KMS-11 (cell line): ENCODE measurements around the gene HTN3.
"Not testable (repeated sequence)": the region's sequence is repeated elsewhere in the genome, so short reads cannot be mapped to it uniquely, and the experiment has no call there.

Experiments used
- H2AFZ ChIP-seq: fragments of 200-600 bp; sonication (generic); 2 replicates; pipeline ENCODE4 v1.6.1; 2016; ENCODE audit warnings: antibody characterized with exemption, mixed run types, low read depth
- H3K27ac ChIP-seq: fragments of 200-600 bp; sonication (generic); 2 replicates; pipeline ENCODE4 v1.6.1; 2016; ENCODE audit warnings: mild to moderate bottlenecking, mixed run types
- H3K27me3 ChIP-seq: fragments of 200-600 bp; sonication (generic); 2 replicates; pipeline ENCODE4 v1.6.1; 2017; ENCODE audit warnings: mild to moderate bottlenecking, low read depth, mixed run types, moderate library complexity; ENCODE audit not compliant: insufficient read depth
- H3K36me3 ChIP-seq: fragments of 200-600 bp; sonication (generic); 2 replicates; pipeline ENCODE4 v1.6.1; 2017; ENCODE audit warnings: mild to moderate bottlenecking, mixed run types; ENCODE audit not compliant: insufficient read depth
- H3K4me1 ChIP-seq: fragments of 200-600 bp; sonication (generic); 2 replicates; pipeline ENCODE4 v1.6.1; 2016; ENCODE audit warnings: mild to moderate bottlenecking, low read depth, mixed run types; ENCODE audit not compliant: poor library complexity, severe bottlenecking
- H3K4me2 ChIP-seq: fragments of 200-600 bp; sonication (generic); 2 replicates; pipeline ENCODE4 v1.7.0; 2016; ENCODE audit warnings: mild to moderate bottlenecking, mixed run types
- H3K4me3 ChIP-seq: fragments of 200-600 bp; sonication (generic); IDR thresholded peaks from 2 replicates; pipeline ENCODE4 v1.6.1; 2017; ENCODE audit warnings: low read depth, low read length, mixed read lengths; ENCODE audit not compliant: insufficient read depth
- H3K79me2 ChIP-seq: fragments of 200-600 bp; sonication (generic); 2 replicates; pipeline ENCODE4 v1.6.1; 2016; ENCODE audit warnings: low read depth, mixed run types; ENCODE audit not compliant: insufficient read depth
- H3K9ac ChIP-seq: fragments of 200-600 bp; sonication (generic); 2 replicates; pipeline ENCODE4 v1.6.1; 2016; ENCODE audit warnings: mild to moderate bottlenecking, mixed run types
- H4K20me1 ChIP-seq: fragments of 200-600 bp; sonication (generic); 2 replicates; pipeline ENCODE4 v1.6.1; 2016; ENCODE audit warnings: mild to moderate bottlenecking, mixed run types; ENCODE audit not compliant: insufficient read depth
- TF ChIP-seq, protein P1 (sequence below): fragments of 200-600 bp; sonication (generic); conservative IDR thresholded peaks from 2 replicates; pipeline ENCODE4 v1.6.1; 2017; ENCODE audit warnings: low read depth, mild to moderate bottlenecking, antibody characterized with exemption, low read length, moderate library complexity, mixed read lengths

Gene HTN3

DNA sequence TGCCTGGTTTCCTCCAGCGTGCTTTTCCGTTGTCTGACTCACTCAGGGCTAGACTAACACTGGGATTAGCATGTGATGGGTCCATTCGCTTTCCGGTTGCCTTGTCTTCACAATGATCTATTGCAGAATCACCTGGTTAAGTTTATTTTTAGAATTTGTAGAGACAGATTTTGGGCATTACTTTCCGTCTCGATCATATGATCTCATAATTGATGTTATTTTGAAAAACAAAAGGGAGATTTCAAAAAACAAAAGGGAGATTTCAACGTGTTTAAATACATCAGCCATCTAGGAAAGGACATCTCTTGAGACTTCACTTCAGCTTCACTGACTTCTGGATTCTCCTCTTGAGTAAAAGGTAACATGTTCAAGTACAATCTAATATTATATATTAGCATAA, at the start of gene HTN3:
Gene HTN3 (plus strand): TSS at position 301 of the 400 bp plus-strand sequence. CDS start 2,282 bp downstream, outside the sequence.
- not testable (repeated sequence) for H3K4me3 ChIP-seq, H2AFZ ChIP-seq, H4K20me1 ChIP-seq, H3K36me3 ChIP-seq, H3K4me1 ChIP-seq, H3K27me3 ChIP-seq, H3K4me2 ChIP-seq, H3K9ac ChIP-seq, H3K79me2 ChIP-seq, H3K27ac ChIP-seq

DNA sequence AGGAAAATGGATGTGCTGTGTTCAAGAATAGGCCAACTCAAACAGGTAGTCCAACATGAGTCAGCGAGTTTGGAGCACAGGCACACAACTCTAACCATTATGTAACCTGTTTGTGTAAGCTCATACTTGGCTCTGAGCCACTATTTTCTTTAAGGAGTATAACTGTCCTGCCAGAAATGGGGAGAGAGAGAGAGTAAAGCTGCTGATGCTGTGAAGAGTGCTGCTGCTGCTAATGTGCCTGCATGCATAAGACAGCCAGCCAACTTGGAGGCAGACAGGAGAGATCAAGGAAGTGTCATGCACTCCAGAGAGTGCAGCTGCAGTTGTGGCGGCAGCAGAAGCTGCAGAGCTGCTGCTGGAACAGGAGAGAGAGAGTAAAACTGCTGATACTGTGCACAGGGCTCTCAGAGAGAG, 44.2 kb upstream of the HTN3 start:
- no peaks in the 10 kb centered on the region for H3K36me3 ChIP-seq
- no peak overlapping the region for H3K4me3 ChIP-seq
- peak overlapping the region; percentile 15; the same call in 1 of the 2 replicates for H3K9ac ChIP-seq
- peak overlapping the region; percentile 70 for H2AFZ ChIP-seq
- no peaks in the 10 kb centered on the region for H3K27me3 ChIP-seq
- H3K79me2 ChIP-seq = no peaks in the 10 kb centered on the region
- peaks cover 26% of the 10 kb centered on the region for H3K4me1 ChIP-seq
- H3K27ac ChIP-seq = peak overlapping the region; percentile 68
- peak overlapping the region; percentile 50 for H3K4me2 ChIP-seq
- TF ChIP-seq, protein P1, sequence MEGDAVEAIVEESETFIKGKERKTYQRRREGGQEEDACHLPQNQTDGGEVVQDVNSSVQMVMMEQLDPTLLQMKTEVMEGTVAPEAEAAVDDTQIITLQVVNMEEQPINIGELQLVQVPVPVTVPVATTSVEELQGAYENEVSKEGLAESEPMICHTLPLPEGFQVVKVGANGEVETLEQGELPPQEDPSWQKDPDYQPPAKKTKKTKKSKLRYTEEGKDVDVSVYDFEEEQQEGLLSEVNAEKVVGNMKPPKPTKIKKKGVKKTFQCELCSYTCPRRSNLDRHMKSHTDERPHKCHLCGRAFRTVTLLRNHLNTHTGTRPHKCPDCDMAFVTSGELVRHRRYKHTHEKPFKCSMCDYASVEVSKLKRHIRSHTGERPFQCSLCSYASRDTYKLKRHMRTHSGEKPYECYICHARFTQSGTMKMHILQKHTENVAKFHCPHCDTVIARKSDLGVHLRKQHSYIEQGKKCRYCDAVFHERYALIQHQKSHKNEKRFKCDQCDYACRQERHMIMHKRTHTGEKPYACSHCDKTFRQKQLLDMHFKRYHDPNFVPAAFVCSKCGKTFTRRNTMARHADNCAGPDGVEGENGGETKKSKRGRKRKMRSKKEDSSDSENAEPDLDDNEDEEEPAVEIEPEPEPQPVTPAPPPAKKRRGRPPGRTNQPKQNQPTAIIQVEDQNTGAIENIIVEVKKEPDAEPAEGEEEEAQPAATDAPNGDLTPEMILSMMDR = no peak
- H4K20me1 ChIP-seq = no peaks in the 10 kb centered on the region

DNA sequence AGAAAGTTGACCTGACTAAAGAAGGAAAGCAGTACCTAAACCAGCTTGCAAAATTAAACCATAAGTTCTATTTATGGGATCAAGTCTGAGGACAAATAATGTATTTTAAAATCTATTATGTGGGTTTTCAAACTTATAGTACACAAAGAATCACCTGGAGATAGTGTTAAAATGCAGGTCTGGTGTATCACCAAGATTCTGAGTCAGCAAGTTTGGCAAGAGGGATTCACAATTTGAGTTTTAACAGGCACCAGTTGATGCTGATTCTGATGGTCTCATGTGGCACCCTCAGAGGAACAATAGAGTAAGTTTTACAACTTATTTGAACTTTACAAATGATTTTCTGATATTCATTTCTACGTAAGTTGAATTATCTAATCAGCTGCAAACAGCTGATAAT, 41.6 kb upstream of the HTN3 start:
- Histone ChIP-seq H3K9ac (no peak overlapping the region), H3K4me2 (no peak overlapping the region), H3K4me1 (peaks cover 26% of the 10 kb centered on the region), H4K20me1 (no peaks in the 10 kb centered on the region), H3K36me3 (no peaks in the 10 kb centered on the region), H3K27ac (no peak overlapping the region), H3K79me2 (no peaks in the 10 kb centered on the region), H3K27me3 (no peaks in the 10 kb centered on the region), H2AFZ (no peak overlapping the region), H3K4me3 (no peak overlapping the region)
- TF ChIP-seq, protein P1 = no peak

DNA sequence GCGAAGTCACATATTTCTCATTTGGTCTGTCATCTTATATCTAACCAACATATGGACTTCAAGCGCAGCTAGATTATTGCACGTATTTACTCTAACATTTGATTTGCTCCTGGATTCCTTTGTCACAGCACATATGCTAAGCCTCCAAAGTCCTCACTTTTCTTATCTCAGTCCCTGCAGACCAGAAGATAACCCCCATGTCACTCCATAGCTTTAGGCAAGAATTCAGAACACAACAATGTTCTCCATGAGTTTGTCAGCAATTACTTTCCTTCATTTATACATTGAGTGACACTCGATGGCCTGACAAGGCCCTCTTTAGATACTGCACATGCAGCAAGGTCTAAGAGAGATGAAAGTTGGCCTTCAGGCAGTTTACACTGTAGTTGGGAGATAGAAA, 37.2 kb upstream of the HTN3 start:
- TF ChIP-seq, protein P1 = no peak

DNA sequence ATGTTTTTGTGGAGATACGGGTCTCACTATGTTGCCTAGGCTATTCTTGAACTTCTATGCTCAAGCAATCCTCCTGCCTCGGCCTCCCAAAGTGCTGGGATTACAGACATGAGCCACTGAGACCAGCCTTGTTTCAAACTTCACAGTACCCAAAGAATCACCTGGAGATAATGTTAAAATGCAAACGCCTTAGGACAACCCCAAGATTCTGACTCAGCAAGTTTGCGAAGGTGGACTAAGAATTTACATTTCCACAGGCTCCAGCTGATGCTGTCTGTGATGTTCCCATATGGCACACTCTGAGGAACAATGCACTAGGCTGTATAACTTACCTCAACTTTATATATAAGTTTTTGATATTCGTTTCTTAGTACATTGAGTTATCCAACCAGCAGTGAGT, 33.5 kb upstream of the HTN3 start:
- TF ChIP-seq, protein P1 = no peak
- H3K27me3 ChIP-seq = no peaks in the 10 kb centered on the region
- no peak overlapping the region for H3K4me2 ChIP-seq
- no peak overlapping the region for H2AFZ ChIP-seq
- H3K79me2 ChIP-seq = no peaks in the 10 kb centered on the region
- H4K20me1 ChIP-seq = no peaks in the 10 kb centered on the region
- no peak overlapping the region for H3K27ac ChIP-seq
- no peak overlapping the region for H3K9ac ChIP-seq
- H3K36me3 ChIP-seq = no peaks in the 10 kb centered on the region
- H3K4me1 ChIP-seq = no peaks in the 10 kb centered on the region
- H3K4me3 ChIP-seq = no peak overlapping the region

More for the DNA sequence above, 37.2 kb upstream of the HTN3 start:
- Histone ChIP-seq H4K20me1 (no peaks in the 10 kb centered on the region), H2AFZ (no peak overlapping the region), H3K4me1 (no peaks in the 10 kb centered on the region), H3K27me3 (no peaks in the 10 kb centered on the region), H3K36me3 (no peaks in the 10 kb centered on the region), H3K79me2 (no peaks in the 10 kb centered on the region), H3K4me2 (no peak overlapping the region), H3K9ac (no peak overlapping the region), H3K27ac (no peak overlapping the region), H3K4me3 (no peak overlapping the region)
